Renal cortex interstitium (tissue), 15 donors: ENCODE results near the gene COG7. TPM values are rescaled to one million over a fixed set of nuclear protein-coding genes. Genes with fewer than 3 reads are reported as not detected.

ENCODE experiments used
- DNase-seq, 11 donors: peaks; one replicate each; pipeline ENCODE4 v3.0.0-alpha.2; 2013; ENCODE audit warnings: low read depth in 9 of 11, low spot score in 4 of 11; ENCODE audit errors: extremely low read depth in 1 of 11
- long read RNA-seq, 16 experiments: transcript quantifications; one replicate each; lab custom pipeline, GENCODE V29; 2026
- polyA plus RNA-seq, 3 donors: library from polyadenylated mRNA; unstranded; fragments of 120-200 nt; gene quantifications; one replicate each; pipeline ENCODE4 v1.2.1, GENCODE V29; 2013; ENCODE audit not compliant: insufficient read length in 3 of 3

Gene COG7
- polyA plus RNA-seq, result 10 to 100 TPM; 23.7 to 42.1 (median 26.2) TPM
- long read RNA-seq, donor 1, partial matches to known transcripts, result 0 of 2 reads
- long read RNA-seq, donor 1, other reads (novel, unspliced or antisense), result 0 of 2 reads
- long read RNA-seq, donor 2, partial matches to known transcripts, result 0 of 2 reads
- long read RNA-seq, donor 2, other reads (novel, unspliced or antisense), result 0 of 2 reads
- long read RNA-seq, donor 3, transcript COG7-201 (17 exons, 2,926 nt), result major isoform, 5 of 12 reads
- long read RNA-seq, donor 3, partial matches to known transcripts, result 0 of 12 reads
- long read RNA-seq, donor 3, other reads (novel, unspliced or antisense), result 5 of 12 reads
- long read RNA-seq, donor 4, partial matches to known transcripts, result 0 of 3 reads
- long read RNA-seq, donor 4, other reads (novel, unspliced or antisense), result 0 of 3 reads
- long read RNA-seq, donor 5, result 0 reads
- long read RNA-seq, donor 6, partial matches to known transcripts, result 0 of 5 reads
- long read RNA-seq, donor 6, other reads (novel, unspliced or antisense), result 0 of 5 reads
- long read RNA-seq, donor 7, partial matches to known transcripts, result 5 of 8 reads
- long read RNA-seq, donor 7, other reads (novel, unspliced or antisense), result 0 of 8 reads
- long read RNA-seq, donor 8, result 0 reads
- long read RNA-seq, donor 9, partial matches to known transcripts, result 0 of 3 reads
- long read RNA-seq, donor 9, other reads (novel, unspliced or antisense), result 0 of 3 reads
- long read RNA-seq, donor 10, partial matches to known transcripts, result 0 of 3 reads
- long read RNA-seq, donor 10, other reads (novel, unspliced or antisense), result 0 of 3 reads
- long read RNA-seq, donor 11, transcript COG7-201 (17 exons, 2,926 nt), result major isoform, 6 of 6 reads
- long read RNA-seq, donor 11, partial matches to known transcripts, result 0 of 6 reads
- long read RNA-seq, donor 11, other reads (novel, unspliced or antisense), result 0 of 6 reads
- long read RNA-seq, donor 12, partial matches to known transcripts, result 0 of 2 reads
- long read RNA-seq, donor 12, other reads (novel, unspliced or antisense), result 0 of 2 reads
- long read RNA-seq, donor 13, result 0 reads
- long read RNA-seq, donor 14, transcript COG7-201 (17 exons, 2,926 nt), result major isoform, 6 of 6 reads
- long read RNA-seq, donor 14, partial matches to known transcripts, result 0 of 6 reads
- long read RNA-seq, donor 14, other reads (novel, unspliced or antisense), result 0 of 6 reads
- long read RNA-seq, donor 15, partial matches to known transcripts, result 0 of 1 reads
- long read RNA-seq, donor 15, other reads (novel, unspliced or antisense), result 0 of 1 reads
- long read RNA-seq, donor 16, transcript COG7-201 (17 exons, 2,926 nt), result major isoform, 8 of 15 reads
- long read RNA-seq, donor 16, partial matches to known transcripts, result 6 of 15 reads
- long read RNA-seq, donor 16, other reads (novel, unspliced or antisense), result 0 of 15 reads

DNA sequence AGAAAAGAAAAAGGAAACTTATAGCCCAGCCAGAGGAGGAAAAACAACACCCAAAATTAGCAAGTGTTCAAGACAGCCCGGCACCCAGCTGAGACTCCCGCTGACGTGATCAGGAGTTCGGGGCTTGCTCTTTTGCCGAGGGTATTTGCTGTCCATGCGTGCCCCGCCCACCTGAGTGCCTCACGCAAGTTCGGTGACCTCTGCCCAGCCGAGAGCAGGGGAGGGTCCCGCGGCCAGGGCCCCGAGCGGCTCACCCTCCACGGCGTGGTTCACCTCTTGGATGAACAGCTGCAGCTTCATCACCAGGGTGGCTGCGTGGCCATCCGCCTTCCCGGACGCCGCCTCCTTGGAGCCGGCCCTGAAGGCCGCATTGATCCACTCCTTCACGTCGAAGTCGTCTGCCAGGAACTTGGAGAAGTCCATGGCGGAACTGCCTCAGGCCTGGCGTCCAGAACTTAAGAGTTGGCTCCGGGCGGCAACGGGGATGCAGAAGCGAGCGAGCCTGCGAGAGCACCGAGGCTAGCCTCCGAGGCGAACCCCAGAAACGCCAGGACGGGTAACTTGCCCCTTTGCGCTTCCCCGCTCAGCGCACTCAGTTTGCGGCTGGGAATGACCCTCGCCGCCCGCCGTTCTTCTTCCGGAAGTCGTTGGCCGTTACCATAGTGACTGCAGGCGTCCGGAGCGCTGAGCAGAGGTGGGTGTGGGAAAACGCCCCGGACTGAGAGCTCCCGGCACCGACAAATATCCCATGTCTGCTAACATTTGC is at the start of gene COG7:
Gene COG7, minus strand, starts transcription at position 618 of the 766 bp plus-strand sequence. Its CDS starts 195 bp downstream, at position 423.
- DNase-seq, result peak; percentile 77 to 91 (median 84)

GRCh38 chr16:23502466-23502865 is 49.5 kb upstream of the COG7 start:
- DNase-seq, result no peak

GRCh38 chr16:23501291-23501690 is 48.3 kb upstream of the COG7 start:
- DNase-seq, result no peak

DNA sequence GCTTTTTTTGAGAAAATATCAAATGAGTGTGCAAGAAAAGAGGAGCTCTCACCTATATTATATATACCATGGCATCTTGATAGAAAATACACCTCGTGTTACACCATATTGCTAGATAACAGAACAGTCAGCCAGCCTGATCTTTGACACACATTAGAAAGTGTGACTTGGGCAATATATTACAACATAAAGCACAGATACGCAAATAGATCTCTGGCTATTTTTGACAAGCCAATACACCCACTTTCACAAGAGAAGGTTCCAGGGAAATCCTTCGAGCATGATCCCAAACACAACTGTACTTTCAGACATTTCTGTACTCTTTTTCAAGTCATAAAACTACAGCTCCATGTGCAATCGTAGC is 47.9 kb upstream of the COG7 start:
- no peak for DNase-seq

DNA sequence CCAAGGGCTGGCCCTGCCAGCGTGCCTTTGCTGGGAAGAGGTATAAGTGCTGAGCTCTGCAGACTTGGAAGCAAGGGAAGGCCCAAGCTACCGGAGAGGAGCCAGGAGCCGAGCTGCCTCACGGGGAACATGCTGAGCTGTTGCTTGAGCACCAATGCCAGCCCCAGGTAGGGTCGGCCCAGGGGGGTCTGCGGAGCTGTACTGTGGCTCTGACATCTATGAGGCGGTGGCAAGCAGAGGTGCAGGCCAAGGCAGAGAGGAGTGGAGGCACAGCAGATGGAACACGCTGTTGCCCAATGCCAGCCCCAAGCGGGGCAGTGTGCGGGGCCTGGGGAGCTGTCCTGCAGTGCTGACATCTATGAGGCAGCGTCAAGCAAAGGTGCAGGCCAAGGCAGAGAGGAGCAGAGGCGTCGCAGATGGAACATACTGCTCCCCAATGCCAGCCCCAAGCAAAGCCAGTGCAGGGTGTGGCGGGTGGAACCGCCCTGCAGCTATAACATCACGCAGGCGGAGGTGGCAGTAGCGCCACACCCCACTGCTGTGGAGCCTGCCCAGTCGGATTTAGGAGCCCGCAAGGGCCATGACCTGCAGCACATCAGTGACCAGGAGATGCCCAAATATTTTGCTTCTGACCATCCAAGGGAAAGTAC is 47.3 kb upstream of the COG7 start:
- DNase-seq, result no peak

GRCh38 chr16:23499801-23500200 is 46.8 kb upstream of the COG7 start:
- DNase-seq, result no peak

DNA sequence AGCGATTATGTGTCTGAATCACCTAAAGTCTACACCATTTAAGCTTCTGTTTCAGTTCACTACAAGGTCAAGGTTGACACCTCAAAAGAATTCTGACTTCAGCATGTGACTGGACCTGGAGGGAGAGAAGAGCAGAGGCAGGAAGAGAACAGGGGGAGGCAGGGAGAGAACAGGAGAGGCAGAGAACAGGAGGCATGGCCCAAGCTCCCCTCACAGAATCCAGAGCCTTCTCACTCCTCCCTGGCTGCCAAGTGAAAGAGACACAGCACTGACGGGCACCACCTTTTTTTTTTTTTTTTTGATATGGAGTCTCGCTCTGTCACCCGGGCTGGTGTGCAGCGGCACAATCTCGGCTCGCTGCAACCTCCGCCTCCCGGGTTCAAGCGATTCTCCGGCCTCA is 45.9 kb upstream of the COG7 start:
- DNase-seq, result no peak

GRCh38 chr16:23497543-23497868 is 44.5 kb upstream of the COG7 start:
- no peak for DNase-seq

DNA sequence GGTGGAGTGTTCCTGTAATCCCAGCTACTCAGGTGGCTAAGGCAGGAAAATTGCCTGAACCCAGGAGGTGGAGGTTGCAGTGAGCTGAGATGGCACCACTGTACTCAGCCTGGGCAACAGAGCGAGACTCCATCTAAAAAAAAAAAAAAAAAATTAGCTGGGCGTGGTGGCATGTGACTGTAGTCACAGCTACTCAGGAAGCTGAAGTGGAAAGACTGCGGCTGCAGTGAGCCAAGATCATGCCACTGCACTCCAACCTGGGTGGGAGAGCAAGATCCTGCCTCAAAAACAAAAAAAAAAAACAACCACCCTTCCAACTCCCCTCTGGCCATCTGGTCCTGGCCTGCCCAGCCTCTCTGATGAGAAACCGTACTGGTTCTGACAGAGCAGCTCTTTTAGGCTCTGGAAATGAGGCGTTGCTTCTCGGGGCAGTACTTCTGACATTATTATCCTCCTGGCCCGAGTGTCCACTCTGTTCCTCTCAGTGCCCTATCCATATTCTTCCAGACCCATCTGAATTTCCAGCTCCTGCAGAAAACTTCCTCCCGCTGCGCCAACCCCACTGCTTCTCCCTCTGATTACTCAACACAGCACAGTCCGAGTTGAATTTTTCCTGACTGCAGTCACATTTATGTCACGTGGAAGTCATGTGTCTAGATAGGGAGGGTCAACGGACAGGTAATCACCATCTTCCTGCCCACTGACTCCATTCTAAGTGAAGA is 44.0 kb upstream of the COG7 start:
- no peak for DNase-seq

- no peak for DNase-seq
Observed at GRCh38 chr16:23495671-23496070, 42.7 kb upstream of the COG7 start.

- no peak for DNase-seq
Observed at GRCh38 chr16:23494188-23494587, 41.2 kb upstream of the COG7 start.

DNA sequence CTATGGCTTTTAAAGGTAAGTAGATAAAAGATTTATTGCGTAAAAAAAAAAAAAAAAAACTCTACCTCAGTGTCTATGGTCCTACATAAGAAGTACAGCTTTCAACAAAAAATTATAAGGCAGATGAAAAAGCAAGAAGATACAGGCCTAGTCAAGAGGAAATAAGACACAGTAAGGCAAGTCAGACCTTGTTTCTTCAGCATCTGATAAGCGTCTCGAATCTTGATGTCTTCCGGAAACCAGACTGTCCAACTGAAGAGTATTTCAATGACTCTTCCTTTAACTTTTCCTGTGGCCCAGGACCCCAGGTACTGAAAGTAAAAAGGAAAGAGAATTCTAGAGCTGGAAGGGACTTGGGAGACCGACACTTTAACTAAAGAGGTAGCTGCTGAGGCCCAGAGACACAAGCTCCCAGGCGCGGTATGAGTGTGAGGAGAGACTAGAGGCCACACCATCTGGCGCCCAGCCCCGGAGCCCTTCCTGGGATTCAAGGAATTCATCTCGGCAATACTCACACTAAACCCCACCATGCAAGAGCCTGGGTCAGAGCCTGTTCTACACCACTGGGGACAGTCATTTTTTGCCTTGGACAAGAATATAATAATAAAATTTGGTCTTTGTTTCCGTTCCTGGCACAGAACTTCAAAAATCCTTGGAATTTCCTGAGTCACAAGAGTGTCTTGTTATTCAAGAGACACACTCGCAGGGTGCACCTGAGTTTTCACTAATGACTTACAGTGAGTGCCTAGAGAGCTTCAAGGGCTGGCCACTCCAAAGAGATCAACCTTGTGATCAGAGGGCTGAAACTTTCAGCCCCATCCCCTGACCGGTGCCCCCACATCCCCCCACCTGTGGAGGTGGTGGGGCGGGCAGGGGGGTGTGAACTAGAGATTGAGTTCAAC is 38.8 kb upstream of the COG7 start:
- DNase-seq, result no peak

- no peak for DNase-seq
Observed at GRCh38 chr16:23486480-23486879, 33.5 kb upstream of the COG7 start.

DNA sequence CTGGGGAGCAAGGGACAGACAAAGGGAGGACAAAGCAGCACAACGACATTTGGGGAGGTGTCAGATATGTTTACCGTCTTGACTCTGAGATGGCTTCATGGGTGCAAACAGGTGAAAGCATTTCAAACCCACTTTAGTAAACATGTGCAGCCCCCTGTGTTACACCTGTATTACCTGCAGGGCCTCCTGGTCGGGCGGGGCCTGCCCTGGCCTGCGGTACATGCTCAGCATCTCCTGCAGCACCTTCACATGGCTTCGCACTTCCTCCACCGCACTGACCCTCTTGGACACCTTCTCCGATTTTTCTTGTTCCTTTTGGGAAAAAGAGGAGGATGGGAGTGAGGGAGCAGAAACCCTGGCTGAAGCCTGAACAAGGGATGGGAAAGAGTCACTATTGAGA is 32.9 kb upstream of the COG7 start:
- no peak for DNase-seq

DNA sequence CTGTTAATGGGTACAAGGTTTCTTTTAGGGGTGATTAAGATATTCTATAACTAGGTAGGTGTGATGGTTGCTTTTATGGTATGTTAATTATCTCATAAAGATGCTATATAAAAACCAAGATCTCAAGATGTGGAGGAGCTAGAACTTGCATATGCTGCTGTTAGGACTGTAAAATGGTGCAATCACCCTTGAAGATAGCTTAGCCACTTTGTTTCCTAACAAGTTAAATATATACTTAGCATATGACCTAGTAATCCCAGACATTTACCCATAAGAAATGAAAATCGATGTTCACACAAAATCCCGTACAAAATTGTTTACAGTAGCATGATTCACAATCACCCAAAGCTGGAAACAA is 32.2 kb upstream of the COG7 start:
- no peak for DNase-seq

GRCh38 chr16:23484510-23485256 is 31.7 kb upstream of the COG7 start:
- no peak for DNase-seq
